HG02943 (cell line): ENCODE results near the gene MZT2A.
"Not testable (repeated sequence)": the region's sequence is repeated elsewhere in the genome, so short reads cannot be mapped to it uniquely, and the experiment has no call there.

Experiments used
- ATAC-seq: cut with Tn5 transposase; IDR thresholded peaks from one replicate; pipeline ENCODE4 v1.9.1; 2021; ENCODE audit warnings: mild to moderate bottlenecking, low read depth, moderate library complexity; ENCODE audit not compliant: unreplicated experiment

Gene MZT2A

GRCh38 chr2:131493199-131493968 lies 1.2 kb upstream of the MZT2A start:
- ATAC-seq: peak; percentile 17

DNA sequence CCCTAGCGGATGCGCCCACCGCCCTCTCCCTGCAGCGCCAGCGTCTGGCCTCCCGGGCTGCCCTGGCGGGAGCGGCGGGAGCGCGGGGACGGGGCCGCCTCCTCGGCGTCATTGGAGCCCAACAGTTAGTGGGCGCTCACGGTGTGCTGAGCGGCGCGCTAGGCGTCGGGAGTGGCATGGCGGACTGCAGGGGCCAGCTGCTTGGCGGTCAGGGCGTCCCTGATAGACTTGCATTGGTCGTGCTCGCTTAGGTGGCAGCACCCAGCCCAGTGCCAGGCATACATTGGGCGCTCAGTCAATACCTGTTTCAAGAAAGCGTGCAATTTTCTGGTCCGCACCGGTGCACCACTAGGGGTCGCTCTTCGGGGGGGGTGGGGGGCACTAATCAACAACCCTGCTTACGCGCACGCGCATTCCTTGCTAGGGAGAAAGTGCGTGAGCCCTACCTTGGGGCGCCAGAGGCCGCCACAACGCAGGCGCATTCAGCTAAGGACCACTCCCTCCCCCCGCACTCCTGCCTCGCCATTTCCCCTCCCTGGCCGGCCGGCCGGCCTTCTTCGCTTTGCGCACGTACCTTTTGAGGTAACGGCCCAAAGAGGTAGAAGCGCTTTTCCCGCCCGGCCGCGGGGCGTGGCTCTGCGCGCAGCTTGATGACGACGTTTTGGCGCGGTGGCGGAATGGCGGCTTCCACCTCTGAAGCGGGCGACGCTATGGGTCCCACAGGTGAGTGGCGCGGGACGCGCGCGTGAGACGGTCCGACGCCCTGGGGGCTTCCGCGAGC lies 411 bp upstream of the MZT2A start:
- ATAC-seq: peak; percentile 63

- ATAC-seq: peak; percentile 5
Measured at GRCh38 chr2:131491469-131491836, 744 bp downstream of the MZT2A start.

DNA sequence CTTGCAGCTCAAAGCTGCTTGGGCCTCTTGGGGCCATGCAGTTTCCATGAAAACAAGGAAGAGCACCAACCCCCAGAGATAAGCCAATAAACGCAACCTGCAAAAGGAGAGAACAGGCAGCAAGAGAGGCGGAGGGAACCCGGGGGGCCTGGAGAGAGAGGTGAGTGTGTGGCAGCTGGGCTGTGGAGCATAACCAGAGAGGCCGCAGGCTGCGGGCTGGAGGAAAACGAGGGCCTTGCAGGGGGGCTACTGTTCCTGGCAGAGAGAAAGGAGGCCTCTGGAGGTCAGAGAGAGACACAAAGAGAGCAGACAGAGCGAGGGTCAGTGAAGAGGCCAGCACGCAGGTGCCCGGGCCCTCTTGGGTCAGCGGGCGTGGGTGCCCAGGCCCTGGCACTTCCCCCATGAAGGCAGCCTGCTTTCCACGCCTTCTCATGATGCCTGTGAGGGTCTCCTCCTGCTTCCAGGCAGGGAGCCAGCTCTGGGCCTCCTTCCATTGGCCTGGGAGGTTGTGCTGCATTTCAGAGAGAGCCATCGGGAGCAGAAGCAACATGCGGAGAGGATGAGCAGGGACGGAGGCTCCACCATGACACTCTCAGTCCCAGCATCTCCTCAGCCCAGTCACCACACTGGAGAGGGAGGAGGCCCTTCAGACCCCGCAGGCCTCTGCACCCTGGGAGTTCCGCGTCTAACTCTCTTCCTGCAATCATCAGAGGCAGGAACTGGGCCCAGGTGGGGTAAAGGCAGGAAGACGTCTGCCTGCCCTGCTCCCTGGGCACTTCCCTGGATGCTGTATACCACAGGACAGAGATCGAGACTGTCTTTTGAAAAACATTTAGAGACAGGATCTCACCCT lies 1.4 kb downstream of the MZT2A start:
- ATAC-seq: not testable (repeated sequence)

GRCh38 chr2:131488306-131489205 lies 3.6 kb downstream of the MZT2A start:
- no peak for ATAC-seq

DNA sequence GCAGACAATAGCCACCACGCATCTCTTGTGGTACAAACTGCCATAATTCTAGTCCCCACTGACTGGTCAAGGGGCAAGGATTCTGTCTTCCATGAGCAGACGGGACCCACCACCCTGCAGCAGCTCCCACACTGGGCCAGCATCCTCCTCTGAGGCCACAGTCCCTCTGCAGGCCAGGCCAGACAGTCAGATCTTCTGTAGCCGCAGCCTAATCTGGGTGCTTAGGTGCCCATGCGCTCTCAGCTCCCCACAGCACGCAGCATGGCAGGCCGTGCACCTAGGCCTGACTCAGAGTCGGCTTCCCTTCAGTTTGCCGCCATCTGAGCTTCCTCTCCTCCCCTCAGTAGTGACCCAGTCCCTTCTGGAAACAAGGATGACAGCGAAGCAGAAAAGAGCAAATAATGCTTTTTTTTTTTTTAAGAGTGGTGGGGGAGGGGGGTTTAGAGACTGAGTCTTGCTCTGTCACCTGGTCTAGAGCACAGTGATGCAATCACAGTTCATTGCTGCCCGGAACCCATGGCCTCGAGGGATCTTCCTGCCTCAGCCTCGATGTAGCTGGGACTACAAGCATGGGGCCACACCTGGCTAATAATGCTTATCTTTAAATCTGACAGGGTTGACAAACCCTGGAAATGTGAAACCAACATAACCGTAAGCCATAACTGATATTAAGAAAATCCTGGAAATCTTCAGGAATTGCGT lies 5.8 kb downstream of the MZT2A start:
- ATAC-seq: not testable (repeated sequence)

DNA sequence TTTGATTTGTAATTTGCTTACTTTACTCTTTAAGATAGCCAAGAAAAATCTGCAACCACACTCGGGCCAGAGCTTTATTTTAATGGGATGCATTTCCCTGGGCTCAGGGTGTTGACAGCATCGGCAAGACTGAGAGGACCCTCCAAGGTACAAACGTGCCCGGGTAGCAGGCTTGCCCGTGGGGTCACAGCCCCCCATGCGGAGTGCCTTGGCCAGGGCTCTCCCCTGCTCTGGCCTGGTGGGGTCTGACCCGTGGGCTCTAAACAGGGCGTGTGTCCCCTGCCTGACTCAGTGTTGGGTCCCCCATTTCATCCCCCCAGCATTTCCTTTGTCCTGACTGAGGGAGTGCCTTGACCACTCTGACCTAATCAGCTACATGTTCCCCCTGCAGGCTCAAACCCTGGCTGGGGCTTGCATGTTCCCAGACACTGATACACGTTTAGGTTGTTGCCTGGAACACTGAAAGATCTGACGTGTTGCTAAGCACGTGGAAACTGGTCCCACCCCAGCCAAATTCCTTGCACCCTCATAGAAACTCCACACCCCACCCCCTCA lies 7.2 kb downstream of the MZT2A start:
- ATAC-seq: not testable (repeated sequence)

DNA sequence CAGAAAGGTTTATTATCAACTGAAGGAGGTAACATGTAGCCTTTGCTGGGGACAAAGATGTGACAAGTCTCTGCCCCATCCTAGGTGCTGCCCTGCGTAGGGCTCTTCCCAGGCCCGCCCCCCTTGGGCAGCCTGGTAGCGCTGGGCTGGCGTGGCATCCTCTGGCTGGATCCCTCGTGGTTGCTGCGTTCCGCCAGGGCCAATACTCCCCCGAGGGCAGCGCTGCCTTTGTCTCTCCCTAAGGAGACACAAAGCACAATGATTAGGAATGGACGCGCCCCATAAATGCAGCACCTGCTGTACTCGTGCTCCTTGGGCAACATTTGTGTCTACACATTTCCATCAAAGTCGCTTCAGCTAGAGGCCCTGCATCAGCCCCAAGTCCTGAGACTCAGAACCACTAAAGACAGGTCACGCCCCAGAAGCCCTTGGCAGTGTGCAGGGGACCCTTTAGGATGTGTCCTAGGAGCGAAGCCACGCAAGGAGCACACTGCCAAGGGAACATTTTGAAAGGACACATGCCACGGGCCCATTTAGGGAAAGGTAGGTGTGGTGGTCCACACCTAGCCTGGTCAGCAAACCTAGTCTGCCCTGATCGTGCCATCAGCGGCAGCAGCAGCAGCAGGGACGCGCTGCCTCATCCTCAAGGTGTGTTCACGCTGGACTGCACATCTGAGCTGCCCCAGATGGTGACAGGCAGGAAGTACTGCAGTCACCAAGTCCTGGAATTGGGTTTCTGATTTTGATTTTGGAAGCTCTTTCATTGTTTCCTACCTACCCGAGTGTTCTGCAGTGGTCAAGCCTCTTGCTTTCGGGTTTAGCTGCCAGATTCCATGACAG lies 8.0 kb downstream of the MZT2A start:
- ATAC-seq: not testable (repeated sequence)

GRCh38 chr2:131482506-131483155 lies 9.6 kb downstream of the MZT2A start:
- not testable (repeated sequence) for ATAC-seq

GRCh38 chr2:131480351-131480750 lies 11.8 kb downstream of the MZT2A start:
- not testable (repeated sequence) for ATAC-seq

- ATAC-seq: not testable (repeated sequence)
Measured at GRCh38 chr2:131478850-131479461, 13.2 kb downstream of the MZT2A start.

- ATAC-seq: not testable (repeated sequence)
Measured at GRCh38 chr2:131478074-131478849, 13.9 kb downstream of the MZT2A start.

DNA sequence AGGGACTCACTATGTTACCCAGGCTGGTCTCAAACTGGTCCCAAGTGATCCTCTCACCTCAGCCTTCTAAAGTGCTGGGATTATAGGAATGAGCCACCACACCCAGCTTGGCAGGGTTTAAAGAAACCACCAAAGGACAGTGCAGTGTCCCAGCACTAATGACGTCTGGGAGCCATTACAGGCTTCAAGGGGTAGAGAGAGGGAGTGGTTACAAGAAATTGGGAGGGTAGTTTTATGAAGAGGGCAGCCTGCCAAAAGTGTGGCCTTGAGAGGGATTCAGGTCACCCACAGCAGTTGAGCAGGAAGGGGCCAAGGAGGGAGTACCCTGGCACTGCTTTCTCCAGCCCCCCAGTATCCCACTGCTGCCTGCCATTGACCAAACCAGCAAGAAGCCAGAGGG lies 15.0 kb downstream of the MZT2A start:
- ATAC-seq: not testable (repeated sequence)

- not testable (repeated sequence) for ATAC-seq
Measured at GRCh38 chr2:131476363-131476762, 15.8 kb downstream of the MZT2A start.

DNA sequence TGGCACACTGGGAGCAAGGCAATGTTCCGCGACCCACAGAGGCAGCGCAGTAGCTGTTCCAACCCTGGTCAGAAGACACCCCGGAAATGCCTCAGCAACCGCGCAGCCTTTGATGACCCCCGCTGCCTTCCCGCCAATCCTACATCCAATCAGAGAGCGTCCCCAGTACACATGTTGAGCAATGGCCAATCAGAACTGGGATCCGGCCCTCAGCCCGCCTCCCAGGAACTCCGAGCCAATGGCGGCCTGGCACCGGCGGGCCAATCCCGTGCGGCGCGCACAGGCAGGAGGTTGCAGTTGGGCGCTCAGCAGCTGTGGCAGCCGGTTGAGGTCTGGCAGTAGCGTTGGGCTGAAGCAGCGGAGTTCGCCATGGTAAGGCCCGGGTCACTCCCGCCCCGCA lies 16.4 kb downstream of the MZT2A start, which contains the start of gene TUBA3D:
TUBA3D (plus strand) TSS at position 289 of the 400 bp plus-strand sequence; CDS start at position 370, 81 bp downstream.
- ATAC-seq: no peak

DNA sequence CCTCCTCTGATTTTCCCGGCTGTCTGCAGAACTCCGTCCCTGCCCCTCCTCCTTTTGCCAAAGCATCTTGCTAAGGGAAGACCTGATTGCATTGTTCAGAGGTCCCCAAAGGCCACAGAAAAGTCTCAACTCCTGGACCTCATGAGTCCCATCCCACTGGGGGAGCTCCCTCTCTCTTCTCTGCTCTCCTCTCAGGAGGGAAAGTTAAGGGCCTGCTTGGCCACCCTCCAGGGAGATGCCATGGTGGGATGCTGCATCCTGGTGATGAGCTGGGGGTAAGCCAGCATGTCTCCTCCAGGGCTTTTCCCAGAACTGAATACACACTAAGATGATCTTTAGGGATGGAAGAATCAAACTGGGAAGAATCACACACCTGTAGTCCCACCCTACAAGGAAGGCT lies 18.9 kb downstream of the MZT2A start:
- ATAC-seq: not testable (repeated sequence)
